Kidney capillary endothelial cell (primary cell): ENCODE data around the gene LPGAT1.
"Not testable (repeated sequence)": the region's sequence is repeated elsewhere in the genome, so short reads cannot be mapped to it uniquely, and the experiment has no call there.

Experiments used
- DNase-seq: peaks from one replicate; pipeline ENCODE4 v3.0.0-alpha.2; 2018; ENCODE audit warnings: low spot score

The LPGAT1 gene

DNA sequence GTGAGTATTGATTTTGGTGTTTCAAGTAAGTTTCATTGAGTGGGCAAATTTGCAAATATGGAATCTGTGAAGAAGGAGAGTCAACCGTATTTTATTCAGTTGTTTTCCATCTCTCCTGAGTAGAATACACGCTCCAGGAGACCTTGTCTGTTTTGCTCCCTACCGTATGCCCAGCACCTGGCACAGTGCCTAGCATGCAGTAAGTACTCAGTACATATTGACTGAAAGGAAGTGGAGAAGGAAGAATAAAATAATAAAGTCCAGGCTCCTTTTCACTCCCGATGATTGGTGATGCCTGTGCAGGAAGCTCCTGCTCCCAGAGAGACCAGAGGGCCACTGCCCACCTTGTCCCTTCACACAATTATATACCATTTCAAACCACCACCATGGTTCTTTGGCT, 95.8 kb downstream of the LPGAT1 start:
- no peak for DNase-seq

GRCh38 chr1:211734359-211734758, 96.2 kb downstream of the LPGAT1 start:
- no peak for DNase-seq

GRCh38 chr1:211732293-211732980, 98.1 kb downstream of the LPGAT1 start:
- DNase-seq, result no peak

DNA sequence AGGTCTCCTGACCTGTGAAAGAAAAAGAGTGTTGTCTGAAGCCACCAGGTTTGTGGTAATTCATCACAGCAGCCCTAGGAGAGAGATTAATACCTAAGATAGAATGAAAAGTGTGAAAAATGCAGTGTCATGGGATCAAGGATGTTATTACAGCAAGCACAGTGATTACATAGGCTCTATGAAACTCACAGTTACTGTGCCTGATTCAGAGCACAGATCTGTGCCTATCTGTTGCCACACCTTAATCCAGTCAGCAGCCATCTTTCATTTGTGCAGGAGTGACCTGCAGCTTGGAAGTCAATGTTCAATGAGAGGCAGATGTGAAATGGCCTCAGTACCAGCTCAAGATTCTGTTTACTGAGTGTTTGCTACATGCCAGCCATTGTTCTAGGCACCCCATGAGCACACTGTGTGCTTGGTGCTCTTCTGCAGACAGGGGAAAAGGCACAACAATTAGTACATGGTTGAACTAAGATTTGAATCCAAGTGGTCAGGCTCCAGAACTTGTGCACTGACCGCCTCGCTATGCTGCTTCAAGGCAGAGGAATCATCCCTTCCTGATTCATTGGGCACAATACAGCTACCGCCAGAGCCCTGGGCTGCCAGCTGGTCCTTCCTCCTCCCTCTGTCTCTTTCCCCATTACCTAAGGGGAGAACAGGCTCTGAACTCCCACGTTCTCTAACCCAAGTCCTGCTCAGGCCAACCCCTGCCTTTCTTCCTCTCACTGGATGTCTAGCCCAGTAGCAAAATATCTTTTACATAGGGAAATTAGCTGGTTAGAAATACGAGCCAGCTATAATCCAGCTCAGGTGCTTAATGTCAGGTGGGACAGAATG, 98.9 kb downstream of the LPGAT1 start:
- no peak for DNase-seq

GRCh38 chr1:211730347-211730746, 100.2 kb downstream of the LPGAT1 start:
- no peak for DNase-seq

- DNase-seq, result no peak
Measured at GRCh38 chr1:211729238-211729637, 101.3 kb downstream of the LPGAT1 start.

DNA sequence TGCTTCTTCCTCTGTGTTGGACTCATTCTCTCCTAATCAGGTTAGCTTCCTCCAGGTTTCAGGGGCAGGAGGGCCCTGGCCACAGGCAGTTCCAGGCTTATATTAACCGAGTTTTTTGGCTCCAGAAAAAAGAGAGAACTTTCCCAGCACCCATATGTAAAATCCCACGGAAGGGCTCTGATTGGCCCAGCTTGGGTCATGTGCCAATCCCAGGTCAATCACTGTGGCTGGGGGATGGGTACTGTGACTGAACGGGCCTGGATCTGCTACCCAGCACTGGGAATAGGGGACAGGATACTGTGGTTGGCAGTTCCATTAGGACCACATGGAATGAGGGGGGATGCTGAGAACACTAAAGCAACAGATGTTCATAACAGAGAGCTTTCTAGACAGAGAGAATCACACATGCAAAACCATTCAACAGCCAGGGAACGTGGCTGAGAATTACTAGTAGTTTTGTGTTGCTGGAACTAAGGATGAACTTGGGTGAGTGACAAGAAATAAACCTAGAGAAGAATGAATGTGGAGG, 104.0 kb downstream of the LPGAT1 start:
- no peak for DNase-seq

GRCh38 chr1:211724687-211725196, 105.8 kb downstream of the LPGAT1 start:
- DNase-seq, result no peak

DNA sequence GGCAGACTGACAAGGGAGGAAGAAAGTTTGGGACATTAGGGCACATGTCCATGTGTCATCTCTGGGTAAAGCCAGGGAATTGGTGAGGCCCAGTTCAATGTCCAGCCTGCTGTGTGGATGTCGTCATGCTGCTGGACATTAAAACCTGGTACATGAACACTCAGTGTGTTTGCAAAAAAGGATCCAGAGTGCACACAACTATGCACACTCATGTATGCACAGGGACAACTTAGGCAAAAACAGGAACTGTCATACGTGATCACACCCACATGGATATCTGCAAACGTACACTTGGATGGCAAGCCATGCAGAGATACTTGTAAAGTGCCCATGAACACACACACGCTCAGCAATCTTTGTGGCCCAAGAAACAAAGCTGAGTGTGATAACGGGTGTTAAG, 107.3 kb downstream of the LPGAT1 start:
- no peak for DNase-seq

GRCh38 chr1:211722277-211723175, 108.0 kb downstream of the LPGAT1 start:
- no peak for DNase-seq

GRCh38 chr1:211716555-211716954, 114.0 kb downstream of the LPGAT1 start:
- DNase-seq, result not testable (repeated sequence)

- peak; percentile 10 for DNase-seq
Measured at GRCh38 chr1:211715971-211716370, 114.6 kb downstream of the LPGAT1 start.

DNA sequence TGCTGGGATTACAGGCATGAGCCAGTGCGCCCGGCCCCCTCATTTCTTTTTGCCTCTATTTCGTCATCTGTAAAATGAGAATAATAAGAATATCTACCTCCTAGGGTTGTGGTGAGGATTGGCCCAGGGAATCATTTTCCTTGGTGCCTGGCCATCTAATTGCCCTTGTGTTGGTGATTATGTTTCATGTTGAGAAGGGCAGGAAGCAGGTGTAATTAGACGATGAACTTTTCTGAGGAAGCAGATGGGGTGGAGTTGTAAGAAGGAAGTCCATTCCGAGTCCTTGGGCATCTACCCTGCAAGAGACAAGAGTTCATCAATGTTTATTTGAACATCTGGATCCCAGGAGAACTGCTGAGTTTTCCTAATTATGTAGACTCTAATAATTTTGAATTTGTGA, 116.4 kb downstream of the LPGAT1 start:
- DNase-seq, result no peak

GRCh38 chr1:211713231-211713630, 117.3 kb downstream of the LPGAT1 start:
- DNase-seq, result no peak

- DNase-seq, result no peak
Measured at GRCh38 chr1:211711315-211711705, 119.3 kb downstream of the LPGAT1 start.

GRCh38 chr1:211710566-211711314, 119.8 kb downstream of the LPGAT1 start:
- no peak for DNase-seq

GRCh38 chr1:211708926-211709325, 121.6 kb downstream of the LPGAT1 start:
- no peak for DNase-seq

- DNase-seq, result no peak
Measured at GRCh38 chr1:211708006-211708405, 122.6 kb downstream of the LPGAT1 start.

DNA sequence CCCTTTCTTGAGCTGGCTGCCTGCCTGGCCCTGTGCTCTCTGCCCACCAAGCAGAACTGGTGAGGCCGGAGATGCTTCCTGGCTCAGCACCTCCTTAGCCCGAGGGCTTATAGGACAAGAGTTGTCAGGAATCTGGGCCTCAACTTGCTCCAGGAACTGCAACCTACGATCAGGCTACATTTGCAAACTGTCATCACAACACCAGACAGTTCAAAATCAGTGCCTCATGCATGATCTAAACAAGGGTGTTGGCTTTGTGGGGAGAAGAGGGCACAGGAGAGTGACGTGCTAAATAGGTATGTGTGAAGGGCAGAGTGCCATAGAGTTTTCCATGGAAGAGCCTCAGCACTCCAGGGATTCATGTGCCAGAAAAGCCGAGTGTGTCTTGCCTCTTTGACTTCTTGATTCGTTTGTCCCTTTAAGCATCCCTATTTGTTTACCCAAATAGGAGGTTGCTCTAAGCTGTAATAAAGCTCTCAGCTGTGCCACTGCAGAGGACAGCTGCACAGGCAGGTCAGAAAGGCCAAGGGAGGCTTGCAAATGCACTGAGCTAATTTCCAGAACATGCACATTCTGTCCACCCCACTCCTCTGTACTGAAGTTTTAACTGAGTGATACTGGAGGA, 125.0 kb downstream of the LPGAT1 start:
- no peak for DNase-seq

- no peak for DNase-seq
Measured at GRCh38 chr1:211704543-211704942, 126.0 kb downstream of the LPGAT1 start.
